SU-DHL-6 (cell line): ENCODE measurements around the gene TALDO1.

Source experiments
- EZH2phosphoT487 ChIP-seq: fragments of 200-600 bp; sonication (generic), shearing (Covaris generic); conservative IDR thresholded peaks from 2 replicates; pipeline ENCODE4 v1.6.1; 2018; ENCODE audit warnings: mild to moderate bottlenecking, antibody characterized with exemption, low read length, moderate library complexity, mixed read lengths
- TF ChIP-seq, protein P1 (sequence below): fragments of 200-600 bp; sonication (generic); IDR thresholded peaks from one replicate; pipeline ENCODE4 v1.5.1; 2017; ENCODE audit warnings: antibody characterized with exemption, mild to moderate bottlenecking, low read length, moderate library complexity; ENCODE audit not compliant: insufficient read depth, poor library complexity, severe bottlenecking

- TF ChIP-seq EZH2phosphoT487: no peak
- TF ChIP-seq, protein P1, sequence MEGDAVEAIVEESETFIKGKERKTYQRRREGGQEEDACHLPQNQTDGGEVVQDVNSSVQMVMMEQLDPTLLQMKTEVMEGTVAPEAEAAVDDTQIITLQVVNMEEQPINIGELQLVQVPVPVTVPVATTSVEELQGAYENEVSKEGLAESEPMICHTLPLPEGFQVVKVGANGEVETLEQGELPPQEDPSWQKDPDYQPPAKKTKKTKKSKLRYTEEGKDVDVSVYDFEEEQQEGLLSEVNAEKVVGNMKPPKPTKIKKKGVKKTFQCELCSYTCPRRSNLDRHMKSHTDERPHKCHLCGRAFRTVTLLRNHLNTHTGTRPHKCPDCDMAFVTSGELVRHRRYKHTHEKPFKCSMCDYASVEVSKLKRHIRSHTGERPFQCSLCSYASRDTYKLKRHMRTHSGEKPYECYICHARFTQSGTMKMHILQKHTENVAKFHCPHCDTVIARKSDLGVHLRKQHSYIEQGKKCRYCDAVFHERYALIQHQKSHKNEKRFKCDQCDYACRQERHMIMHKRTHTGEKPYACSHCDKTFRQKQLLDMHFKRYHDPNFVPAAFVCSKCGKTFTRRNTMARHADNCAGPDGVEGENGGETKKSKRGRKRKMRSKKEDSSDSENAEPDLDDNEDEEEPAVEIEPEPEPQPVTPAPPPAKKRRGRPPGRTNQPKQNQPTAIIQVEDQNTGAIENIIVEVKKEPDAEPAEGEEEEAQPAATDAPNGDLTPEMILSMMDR: no peak
Measured at GRCh38 chr11:804599-804964, 57.3 kb downstream of the TALDO1 start.
